ENCODE measurements around the gene MTA2.
"Not testable (repeated sequence)": the region's sequence is repeated elsewhere in the genome, so short reads cannot be mapped to it uniquely, and the experiment has no call there.

MTA2 gene

DNA sequence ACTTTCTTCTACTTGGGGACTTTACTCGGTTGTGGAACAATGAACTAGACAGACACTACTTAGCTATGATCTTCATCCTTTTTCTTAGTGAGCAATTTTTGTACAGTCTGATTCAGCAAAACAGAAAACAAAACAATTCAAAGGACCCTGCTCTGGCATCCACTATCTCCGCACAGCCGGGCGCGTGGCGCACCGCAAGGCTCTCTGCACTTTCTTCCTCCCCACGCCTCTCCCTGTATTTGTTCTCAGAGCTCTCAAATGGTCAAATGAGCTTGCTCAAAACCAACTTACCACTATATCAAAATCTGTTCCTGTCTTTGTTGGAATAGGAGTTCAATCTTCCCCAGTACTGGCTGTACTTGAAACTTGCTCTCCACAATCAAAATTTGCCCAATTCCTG lies 35.4 kb downstream of the MTA2 start:
- H3K36me3 ChIP-seq: peaks cover 63% of the 10 kb centered on the region
- DNase-seq: no peak
- no peak overlapping the region for H3K4me3 ChIP-seq (ENCODE audit: low read depth, low read length)
- TF ChIP-seq, protein P1, sequence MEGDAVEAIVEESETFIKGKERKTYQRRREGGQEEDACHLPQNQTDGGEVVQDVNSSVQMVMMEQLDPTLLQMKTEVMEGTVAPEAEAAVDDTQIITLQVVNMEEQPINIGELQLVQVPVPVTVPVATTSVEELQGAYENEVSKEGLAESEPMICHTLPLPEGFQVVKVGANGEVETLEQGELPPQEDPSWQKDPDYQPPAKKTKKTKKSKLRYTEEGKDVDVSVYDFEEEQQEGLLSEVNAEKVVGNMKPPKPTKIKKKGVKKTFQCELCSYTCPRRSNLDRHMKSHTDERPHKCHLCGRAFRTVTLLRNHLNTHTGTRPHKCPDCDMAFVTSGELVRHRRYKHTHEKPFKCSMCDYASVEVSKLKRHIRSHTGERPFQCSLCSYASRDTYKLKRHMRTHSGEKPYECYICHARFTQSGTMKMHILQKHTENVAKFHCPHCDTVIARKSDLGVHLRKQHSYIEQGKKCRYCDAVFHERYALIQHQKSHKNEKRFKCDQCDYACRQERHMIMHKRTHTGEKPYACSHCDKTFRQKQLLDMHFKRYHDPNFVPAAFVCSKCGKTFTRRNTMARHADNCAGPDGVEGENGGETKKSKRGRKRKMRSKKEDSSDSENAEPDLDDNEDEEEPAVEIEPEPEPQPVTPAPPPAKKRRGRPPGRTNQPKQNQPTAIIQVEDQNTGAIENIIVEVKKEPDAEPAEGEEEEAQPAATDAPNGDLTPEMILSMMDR (IDR thresholded peaks at IDR 0.05; ENCODE audit: low read depth, low read length): no peak
- no peaks in the 10 kb centered on the region for H3K4me1 ChIP-seq
- no peaks in the 10 kb centered on the region for H3K27me3 ChIP-seq
- H3K9me3 ChIP-seq: no peaks in the 10 kb centered on the region

DNA sequence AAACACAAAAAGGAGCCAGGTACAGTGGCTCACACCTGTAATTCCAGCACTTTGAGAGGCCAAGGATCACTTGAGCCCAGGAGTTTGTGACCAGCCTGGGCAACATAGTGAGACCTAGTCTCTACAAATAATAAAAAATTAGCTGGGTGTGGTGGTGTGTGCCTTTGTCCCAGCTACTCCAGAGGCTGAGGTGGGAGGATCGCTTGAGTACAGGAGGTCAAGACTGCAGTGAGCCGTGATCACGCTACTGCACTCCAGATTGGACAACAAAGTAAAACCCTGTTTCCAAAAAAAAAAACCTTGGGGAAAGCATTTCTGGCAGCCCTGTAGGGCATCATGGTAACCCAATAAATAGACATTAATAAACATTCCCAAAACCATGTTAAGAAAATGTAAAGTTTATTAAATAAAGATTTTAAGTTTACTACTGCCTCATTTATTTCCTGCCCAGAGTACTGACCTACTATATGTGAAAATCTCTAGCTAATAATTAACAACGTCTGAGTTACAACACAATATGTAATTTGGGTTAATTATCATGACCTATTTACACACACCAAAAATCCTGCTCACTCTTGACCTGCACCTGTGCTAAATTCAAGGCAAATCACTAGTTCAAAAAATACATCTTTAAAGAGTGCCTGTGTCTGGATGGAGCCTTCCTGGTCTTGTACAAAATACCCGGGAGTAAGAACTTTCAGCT lies 36.4 kb downstream of the MTA2 start:
- Histone ChIP-seq H3K36me3 (peaks cover 61% of the 10 kb centered on the region), H3K4me3 (ENCODE audit: low read depth, low read length) (no peak overlapping the region), H3K4me1 (peaks cover 4% of the 10 kb centered on the region), H3K9me3 (no peaks in the 10 kb centered on the region), H3K27me3 (no peaks in the 10 kb centered on the region)
- TF ChIP-seq, protein P1 (IDR thresholded peaks at IDR 0.05; ENCODE audit: low read depth, low read length): no peak
- no peak for DNase-seq

DNA sequence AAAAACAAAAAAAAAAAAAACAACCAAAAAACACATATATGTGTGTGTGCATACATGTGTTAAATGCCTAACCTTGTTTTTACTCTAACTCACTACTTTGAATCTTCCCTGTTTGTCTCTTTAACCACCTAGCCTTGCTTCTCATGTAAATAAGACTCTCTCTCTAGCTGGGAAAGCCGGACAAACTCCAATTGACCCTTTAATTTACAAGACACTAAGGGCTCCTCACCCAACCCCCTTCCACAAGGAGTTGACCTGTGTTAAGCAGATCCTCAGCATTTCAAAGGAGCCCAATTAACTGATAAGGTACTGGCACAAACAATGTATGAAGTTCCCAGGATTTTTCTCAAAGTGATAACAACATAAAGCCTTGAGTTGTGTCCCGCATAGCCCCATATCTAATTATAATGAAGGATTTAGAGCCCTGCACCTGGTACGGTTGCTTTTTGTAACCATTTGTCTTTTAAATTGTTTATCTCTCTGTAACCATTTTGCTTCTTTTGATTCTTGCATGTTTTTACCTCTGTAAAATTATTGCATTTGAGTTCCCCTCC lies 39.9 kb downstream of the MTA2 start:
- H3K36me3 ChIP-seq: peaks cover 61% of the 10 kb centered on the region
- not testable (repeated sequence) for H3K4me1 ChIP-seq; H3K27me3 ChIP-seq; H3K9me3 ChIP-seq; DNase-seq; H3K4me3 ChIP-seq (ENCODE audit: low read depth, low read length)

DNA sequence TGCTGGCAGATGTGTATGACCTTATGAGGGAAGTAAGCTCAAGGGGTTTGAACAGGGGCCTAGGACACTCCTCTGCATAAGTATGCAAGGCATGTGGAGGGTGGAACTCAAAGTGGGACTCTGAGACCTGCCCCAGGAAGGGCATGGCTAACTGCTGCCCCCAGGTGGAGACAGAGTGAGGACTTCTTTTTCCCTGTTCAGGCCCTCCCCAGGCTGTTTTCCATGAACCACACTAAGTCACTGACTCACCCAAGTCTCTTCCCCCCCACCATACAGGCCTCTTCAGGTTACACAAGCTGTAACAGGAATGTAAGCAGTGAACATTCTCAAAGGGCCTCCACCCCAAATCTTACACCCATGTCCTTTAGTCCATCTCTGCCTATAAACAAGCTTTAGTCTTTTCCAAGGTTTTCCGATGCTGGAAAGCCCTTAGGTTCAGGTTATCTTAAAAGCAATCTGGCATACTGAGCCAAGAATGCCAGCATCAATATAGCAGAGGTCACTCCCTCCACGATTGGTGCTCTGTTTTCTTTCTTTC lies 41.0 kb downstream of the MTA2 start:
- TF ChIP-seq, protein P1 (IDR thresholded peaks at IDR 0.05; ENCODE audit: low read depth, low read length): peak; percentile 71
- H3K4me3 ChIP-seq (ENCODE audit: low read depth, low read length): no peak overlapping the region
- H3K36me3 ChIP-seq: peaks cover 55% of the 10 kb centered on the region
- peaks cover 18% of the 10 kb centered on the region for H3K4me1 ChIP-seq
- peak; percentile 75 for DNase-seq
- no peaks in the 10 kb centered on the region for H3K9me3 ChIP-seq
- no peaks in the 10 kb centered on the region for H3K27me3 ChIP-seq

DNA sequence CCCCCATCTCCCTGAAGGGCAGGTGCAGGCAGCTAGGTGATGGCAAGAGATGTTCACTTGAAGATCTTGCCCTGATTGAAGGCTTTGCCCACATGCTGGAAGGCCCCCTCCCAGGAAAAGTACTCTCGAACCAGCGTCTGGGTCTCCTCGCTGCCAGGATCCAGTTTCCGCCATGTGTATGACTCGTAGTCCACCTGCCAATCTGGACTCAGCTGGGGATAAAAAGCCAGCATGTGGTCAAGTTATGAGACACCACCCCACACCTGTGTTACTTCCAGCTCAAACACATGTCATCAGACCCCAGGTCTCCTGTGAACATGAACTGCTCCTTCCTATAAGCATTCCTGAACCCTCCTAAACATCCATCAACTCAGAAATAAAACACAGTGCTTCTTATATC lies 42.0 kb downstream of the MTA2 start:
- not testable (repeated sequence) for DNase-seq; H3K27me3 ChIP-seq; H3K4me3 ChIP-seq (ENCODE audit: low read depth, low read length); H3K9me3 ChIP-seq
- Histone ChIP-seq H3K4me1 (peaks cover 18% of the 10 kb centered on the region), H3K36me3 (peaks cover 53% of the 10 kb centered on the region)

DNA sequence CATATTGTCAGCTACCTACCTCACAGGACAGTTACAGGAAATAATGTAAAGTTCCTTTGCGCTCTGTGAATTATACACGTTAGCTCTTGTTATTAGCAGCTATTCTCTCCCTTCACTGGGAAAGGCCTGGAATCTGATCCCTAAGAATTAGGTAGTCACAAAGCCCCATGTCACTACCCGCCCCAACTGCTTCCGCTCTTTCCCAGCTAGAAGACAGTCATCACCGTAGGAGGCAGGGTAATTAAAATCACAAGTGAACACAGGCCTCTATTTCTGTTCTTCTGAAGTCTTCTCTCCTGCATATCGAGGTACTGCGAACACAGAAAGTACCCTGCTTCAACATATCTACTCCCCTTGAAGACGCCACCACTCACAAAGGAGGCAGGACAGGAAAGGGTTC lies 42.5 kb downstream of the MTA2 start:
- no peak for DNase-seq
- Histone ChIP-seq H3K36me3 (peaks cover 53% of the 10 kb centered on the region), H3K9me3 (no peaks in the 10 kb centered on the region), H3K27me3 (no peaks in the 10 kb centered on the region), H3K4me3 (ENCODE audit: low read depth, low read length) (no peak overlapping the region), H3K4me1 (peaks cover 18% of the 10 kb centered on the region)
- TF ChIP-seq, protein P1 (IDR thresholded peaks at IDR 0.05; ENCODE audit: low read depth, low read length): no peak

DNA sequence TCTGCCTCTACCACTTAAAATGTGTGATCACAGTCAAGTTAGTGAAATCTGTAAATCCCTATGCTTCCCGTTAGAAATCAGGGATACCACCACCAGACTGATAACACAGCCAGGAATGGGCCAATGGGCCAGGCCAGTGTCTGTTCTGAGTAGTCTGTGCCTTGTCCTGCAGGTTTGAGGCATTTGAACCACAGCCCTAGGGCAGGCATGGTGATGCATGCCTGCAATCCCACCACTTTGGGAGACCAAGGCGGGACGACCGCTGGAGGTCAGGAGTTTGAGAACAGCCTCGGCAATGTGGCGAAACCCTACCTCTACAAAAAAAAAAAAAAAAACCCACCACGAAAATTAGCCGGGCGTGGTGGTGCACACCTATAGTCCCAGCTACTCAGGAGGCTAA lies 43.0 kb downstream of the MTA2 start:
- Histone ChIP-seq H3K27me3 (no peaks in the 10 kb centered on the region), H3K4me3 (ENCODE audit: low read depth, low read length) (no peak overlapping the region), H3K36me3 (peaks cover 49% of the 10 kb centered on the region), H3K9me3 (no peaks in the 10 kb centered on the region), H3K4me1 (peaks cover 18% of the 10 kb centered on the region)
- DNase-seq: no peak
- TF ChIP-seq, protein P1 (IDR thresholded peaks at IDR 0.05; ENCODE audit: low read depth, low read length): no peak
